Peyer's patch (tissue), 4 donors: ENCODE results near the gene RPS6KB2.
"Not testable (repeated sequence)": the region's sequence is repeated elsewhere in the genome, so short reads cannot be mapped to it uniquely, and the experiment has no call there.

Source experiments
- POLR2A ChIP-seq, 2 donors: fragments of 450-650 bp; IDR thresholded peaks; one replicate each; pipeline ENCODE4 v1.5.1; 2017; ENCODE audit warnings: antibody characterized with exemption in 2 of 2, mild to moderate bottlenecking in 2 of 2, moderate library complexity in 2 of 2
- TF ChIP-seq, protein P1 (sequence below), 6 experiments: fragments of 450-650 bp in 4 of 6; fragments of 200-600 bp in 2 of 6; sonication (generic) in 1 of 6; IDR thresholded peaks; one replicate each; pipeline ENCODE4 v1.5.1; 2017 to 2019; ENCODE audit warnings: antibody characterized with exemption in 6 of 6, mild to moderate bottlenecking in 3 of 6, moderate library complexity in 1 of 6

DNA sequence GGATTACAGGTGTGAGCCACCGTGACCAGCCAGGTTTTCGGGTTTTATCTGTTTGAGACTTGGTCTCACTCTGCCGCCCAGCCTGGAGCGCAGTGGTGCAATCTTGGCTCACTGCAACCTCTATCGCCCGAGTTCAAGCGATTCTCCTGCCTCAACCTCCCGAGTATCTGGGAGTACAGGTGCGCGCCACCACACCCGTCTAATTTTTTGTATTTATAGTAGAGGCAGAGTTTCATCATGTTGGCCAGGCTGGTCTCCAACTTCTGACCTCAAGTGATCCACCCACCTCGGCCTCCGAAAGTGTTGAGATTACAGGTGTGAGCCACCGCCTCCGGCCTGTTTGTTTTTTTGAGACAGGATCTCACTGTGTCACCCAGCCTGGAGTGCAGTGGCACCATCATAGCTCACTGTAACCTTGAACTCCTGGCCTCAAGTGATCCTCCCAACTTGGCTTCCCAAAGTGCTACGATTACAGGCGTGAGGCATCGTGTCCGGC lies 882 bp upstream of the RPS6KB2 start:
- TF ChIP-seq, protein P1, sequence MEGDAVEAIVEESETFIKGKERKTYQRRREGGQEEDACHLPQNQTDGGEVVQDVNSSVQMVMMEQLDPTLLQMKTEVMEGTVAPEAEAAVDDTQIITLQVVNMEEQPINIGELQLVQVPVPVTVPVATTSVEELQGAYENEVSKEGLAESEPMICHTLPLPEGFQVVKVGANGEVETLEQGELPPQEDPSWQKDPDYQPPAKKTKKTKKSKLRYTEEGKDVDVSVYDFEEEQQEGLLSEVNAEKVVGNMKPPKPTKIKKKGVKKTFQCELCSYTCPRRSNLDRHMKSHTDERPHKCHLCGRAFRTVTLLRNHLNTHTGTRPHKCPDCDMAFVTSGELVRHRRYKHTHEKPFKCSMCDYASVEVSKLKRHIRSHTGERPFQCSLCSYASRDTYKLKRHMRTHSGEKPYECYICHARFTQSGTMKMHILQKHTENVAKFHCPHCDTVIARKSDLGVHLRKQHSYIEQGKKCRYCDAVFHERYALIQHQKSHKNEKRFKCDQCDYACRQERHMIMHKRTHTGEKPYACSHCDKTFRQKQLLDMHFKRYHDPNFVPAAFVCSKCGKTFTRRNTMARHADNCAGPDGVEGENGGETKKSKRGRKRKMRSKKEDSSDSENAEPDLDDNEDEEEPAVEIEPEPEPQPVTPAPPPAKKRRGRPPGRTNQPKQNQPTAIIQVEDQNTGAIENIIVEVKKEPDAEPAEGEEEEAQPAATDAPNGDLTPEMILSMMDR (IDR thresholded peaks at IDR 0.05), result not testable (repeated sequence)
- not testable (repeated sequence) for TF ChIP-seq POLR2A (IDR thresholded peaks at IDR 0.05)
